GM18508 (cell line): ENCODE measurements around the gene TMEM126B.
"Not testable (repeated sequence)": the region's sequence is repeated elsewhere in the genome, so short reads cannot be mapped to it uniquely, and the experiment has no call there.

Experiments
- ATAC-seq: cut with Tn5 transposase; IDR thresholded peaks from one replicate; pipeline ENCODE4 v1.9.1; 2021; ENCODE audit warnings: moderate number of reproducible peaks; ENCODE audit not compliant: insufficient read depth, unreplicated experiment

The TMEM126B gene

DNA sequence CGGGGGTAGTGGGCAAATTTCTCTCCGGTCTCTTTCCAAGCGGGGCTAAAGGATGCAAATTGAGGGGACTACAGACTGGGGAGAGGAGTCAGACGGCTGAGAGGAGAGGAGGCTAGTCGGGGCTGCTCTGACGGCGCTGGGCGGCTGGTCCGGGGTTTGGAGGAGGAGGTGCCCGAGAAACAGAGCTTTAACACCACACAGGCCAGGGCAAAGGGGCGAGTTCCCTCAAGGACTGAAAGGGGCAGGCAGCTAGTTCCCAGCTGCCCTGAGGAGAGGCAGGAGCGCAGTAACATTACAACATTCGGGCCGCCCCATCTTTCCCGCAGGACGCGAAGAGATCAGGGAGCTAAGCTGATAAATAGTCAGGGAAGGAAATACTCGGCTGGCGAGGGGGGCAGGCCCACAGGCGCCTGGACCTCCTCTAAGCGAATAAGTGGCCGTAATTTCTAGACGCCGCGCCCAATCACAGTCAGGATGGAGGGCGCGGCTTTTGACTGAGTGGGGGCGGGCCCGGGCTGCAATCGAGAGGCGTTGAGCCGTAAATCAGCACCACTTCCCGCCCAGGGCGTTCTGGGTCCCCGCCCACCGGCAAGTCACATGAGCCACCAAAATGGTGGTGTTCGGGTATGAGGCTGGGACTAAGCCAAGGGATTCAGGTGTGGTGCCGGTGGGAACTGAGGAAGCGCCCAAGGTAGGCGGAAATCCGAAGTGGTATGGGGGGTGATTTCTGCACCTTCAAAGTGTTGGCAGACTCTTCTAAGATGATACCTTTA lies at the start of gene TMEM126B:
Gene TMEM126B (plus strand): TSS at position 596 of the 773 bp plus-strand sequence. CDS start 15 bp downstream, at position 611.
- peak; percentile 96 for ATAC-seq

DNA sequence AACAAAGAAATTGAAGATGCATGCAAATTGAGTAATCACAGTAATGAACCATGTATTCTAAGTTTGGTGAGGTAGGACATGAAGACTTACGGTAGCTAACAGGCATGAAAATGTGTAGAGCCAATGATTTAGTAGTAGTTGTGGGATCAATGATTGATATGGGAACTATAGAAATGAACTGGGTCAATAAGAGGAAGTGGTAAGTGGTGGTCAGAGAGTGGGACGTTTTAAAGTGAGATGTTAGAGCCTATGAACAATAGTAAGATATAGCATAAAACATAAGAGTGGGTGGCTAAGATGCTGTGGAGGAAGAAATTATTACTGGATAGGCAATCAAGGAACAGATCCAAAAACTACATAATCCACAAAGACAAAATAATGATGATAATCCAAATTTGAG lies 46.3 kb upstream of the TMEM126B start:
- ATAC-seq, result no peak

DNA sequence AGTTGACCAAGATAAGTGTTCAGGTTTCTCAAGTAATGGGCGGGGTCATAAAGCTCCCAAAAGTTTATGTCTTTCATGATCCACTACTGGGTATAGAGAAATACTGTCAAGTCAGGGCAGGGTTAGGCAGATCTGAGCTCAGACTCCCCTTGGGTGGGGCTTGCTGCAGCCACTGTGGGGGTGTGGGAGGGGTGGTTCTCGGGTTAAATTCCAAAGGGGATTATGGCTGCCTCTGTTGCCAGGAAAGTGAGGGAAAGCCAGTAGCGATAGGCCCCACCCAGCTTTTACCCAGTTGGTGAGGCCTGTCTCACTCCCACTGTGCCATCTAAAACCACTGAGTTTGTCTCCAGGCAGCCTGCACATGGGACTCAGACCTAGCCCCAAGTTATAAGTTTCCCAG lies 39.0 kb upstream of the TMEM126B start:
- no peak for ATAC-seq

DNA sequence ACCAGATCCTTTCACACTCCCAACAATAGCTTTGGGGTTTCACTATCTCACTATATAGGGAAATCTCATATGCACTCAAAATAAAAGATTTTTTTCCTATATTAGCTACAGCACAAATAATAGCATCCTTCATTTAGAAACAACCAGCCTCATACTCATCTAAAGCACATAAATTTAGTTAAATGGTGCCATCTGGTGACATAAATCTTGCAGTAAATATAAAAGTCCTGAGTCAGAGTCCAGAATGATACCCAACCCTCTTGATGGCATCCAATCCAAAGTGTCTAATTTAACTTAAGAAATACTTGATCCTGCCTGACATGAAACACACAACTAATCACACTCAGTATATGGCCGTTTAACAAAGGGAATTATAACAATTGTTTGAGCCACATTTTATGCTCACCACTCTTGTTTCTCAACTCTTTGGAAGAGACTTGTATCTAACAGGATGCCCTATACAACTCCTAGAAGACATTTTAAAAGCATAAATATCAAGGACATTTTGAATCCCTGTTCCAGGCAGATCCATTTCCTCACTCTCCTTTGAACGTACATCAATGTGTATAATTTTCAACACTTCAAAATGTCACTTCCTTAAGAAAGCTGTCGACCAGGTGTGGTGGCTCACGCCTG lies 37.4 kb upstream of the TMEM126B start:
- no peak for ATAC-seq

DNA sequence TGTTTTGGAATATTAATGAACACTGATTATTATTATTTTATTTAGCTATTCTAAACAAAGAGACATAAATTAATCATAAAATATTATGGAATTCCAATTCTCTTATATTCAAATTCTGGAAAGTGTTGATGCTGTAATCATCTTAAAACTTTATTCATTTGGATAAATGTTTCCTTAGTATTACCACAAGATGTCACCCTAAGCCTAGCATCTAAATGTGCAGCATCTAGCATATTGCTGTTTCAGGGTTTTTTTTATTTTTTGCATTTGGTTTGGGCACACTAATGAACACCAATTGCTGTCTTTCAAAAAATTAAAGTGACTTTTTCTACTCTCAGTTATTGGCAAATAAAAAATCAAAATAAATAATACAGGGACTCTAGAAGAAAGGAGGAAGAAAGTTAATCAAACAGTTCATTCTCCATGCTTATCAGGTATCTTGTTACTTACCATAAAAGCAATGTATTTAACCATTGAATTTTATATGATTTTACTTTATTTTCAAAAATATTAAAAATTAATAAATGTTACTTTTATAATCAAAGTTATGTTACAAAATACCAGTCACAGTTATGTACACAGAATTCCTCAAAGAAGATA lies 33.0 kb upstream of the TMEM126B start:
- peak; percentile 56 for ATAC-seq

DNA sequence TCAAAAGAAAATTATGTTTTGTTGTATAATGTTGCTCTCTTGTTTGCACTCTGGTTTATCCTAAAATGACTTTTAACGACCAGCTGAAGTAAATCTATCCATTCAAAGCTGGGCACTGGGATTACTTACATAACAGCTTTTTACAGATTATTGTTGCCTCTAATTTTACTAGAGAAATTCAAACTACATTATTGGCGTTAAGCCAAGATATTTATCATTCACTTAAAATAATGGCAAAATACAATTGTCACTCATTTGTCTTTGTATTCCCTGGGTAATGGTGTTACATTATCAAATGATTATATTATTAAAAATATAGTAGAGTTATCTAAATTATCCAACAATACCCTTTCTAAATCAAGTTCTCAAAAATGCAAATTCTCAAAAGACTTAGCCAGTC lies 31.5 kb upstream of the TMEM126B start:
- no peak for ATAC-seq

DNA sequence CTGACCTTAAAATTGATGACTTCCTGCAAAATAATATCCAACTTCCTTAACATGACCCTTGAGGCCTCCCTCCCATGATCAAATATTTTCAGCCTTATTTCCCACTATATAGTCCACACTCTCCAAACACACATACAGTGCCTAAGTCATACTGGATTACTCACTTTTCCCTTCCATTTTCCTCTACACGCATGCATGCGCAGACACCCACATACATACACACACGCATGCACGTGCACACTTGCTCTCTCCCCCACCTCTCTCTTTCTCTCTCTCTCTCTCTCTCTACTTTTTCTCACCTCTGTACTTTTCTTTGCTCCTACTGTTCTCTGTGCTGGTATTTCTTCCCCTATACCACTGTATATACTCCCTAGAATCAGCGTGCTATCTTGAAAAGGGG lies 29.3 kb upstream of the TMEM126B start:
- ATAC-seq, result no peak

DNA sequence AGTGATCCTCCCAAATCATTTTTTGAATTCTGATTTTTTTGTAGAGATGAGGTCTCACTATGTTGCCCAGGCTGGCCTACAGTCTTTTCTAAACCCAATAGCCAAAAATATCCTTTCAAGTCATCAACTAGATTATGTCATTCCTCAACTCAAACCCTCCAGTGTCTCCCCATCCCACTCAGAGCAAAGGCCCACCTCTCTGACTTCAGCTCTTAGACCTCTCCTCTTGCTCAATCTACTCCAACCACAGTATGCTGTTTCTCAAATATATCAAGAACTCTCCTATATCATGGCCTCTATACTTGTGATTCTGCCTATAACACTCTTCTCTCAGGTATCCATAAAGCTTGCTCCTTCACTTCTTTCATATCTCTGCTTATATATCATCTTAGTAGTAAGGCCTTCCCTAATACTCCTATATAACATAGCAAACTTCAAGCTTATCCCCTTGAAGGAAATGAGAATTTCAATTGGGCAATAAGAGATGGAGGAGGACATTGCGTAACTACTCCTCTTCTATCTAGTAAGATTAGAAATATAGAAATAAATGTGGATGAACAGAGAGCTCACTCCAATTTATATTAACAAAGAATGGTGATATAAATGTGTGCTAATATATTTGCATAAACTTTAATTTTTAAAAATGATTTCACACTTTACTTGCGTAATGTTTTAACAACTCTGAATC lies 25.7 kb upstream of the TMEM126B start:
- ATAC-seq, result no peak

DNA sequence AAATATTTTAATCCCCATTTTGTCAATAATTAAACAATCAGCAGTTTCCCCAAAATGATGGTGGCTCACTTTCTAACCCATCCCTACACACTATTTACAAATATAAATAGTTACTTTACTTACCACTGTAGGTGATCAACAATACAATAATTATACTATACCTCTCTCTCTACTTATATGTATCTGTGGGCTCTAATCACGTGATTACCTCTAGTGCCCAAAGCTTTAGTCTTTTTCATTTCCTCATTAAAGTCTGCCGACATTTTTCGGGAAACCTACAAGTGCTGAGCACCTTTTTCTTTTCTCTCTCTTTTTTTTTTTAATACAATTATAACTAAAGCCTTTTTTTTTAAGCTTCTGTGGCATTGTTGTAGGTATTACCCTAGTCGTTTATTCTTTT lies 25.2 kb upstream of the TMEM126B start:
- ATAC-seq, result no peak

DNA sequence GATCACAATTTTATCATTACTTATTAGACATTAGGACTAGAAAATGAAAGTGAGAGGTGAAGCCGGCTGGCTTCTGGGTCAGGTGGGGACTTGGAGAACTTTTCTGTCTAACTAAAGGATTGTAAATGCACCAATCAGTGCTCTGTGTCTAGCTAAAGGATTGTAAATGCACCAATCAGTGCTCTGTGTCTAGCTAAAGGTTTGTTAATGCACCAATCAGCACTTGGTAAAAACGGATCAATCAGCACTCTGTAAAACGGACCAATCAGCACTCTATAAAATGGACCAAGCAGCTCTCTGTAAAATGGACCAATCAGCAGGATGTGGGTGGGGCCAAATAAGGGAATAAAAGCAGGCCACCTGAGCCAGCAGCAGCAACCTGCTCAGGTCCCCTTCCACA lies 22.2 kb upstream of the TMEM126B start:
- ATAC-seq, result not testable (repeated sequence)

DNA sequence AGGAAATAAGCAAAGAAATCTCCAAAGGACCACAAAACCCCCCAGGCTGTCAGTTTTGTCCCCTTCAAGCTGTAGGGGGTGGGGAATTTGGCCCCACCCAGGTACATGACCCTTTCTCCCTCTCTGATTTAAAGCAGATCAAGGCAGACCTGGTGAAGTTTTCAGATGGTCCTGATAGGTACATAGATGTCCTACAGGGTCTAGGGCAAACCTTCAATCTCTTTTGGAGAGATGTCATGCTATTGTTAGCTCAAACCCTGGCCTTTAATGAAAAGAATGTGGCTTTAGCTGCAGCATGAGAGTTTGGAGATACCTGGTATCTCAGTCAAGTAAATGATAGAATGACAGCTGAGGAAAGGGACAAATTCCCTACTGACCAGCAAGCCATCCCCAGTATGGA lies 19.8 kb upstream of the TMEM126B start:
- ATAC-seq, result not testable (repeated sequence)

DNA sequence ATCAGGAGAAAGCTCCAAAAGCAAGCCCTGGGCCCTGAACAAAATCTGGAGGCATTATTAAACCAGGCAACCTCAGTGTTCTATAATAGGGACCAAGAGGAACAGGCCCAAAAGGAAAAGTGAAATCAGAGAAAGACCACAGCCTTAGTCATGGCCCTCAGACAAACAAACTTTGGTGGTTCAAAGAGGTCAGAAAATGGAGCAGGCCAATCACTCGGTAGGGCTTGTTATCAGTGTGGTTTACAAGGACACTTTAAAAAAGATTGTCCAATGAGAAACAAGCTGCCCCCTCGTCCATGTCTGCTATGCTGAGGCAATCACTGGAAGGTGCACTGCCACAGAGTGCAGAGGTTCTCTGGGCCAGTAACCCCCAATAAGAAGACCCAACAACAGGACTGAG lies 19.1 kb upstream of the TMEM126B start:
- ATAC-seq, result not testable (repeated sequence)

DNA sequence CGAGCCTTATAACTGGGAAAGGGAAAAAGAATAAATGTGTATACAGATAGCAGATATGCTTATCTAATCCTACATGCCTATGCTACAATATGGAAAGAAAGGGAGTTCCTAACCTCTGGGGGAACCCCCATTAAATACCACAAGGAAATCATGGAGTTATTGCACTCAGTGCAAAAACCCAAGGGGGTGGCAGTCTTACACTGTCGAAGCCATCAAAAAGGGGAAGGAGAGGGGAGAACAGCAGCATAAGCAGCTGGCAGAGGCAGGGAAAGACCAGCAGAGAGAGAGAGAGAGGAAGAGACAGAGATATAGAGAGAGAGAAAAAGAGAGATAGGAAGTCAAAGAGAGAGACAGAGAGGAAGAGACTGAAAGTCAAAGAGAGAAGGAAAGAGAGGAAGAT lies 16.8 kb upstream of the TMEM126B start:
- not testable (repeated sequence) for ATAC-seq

DNA sequence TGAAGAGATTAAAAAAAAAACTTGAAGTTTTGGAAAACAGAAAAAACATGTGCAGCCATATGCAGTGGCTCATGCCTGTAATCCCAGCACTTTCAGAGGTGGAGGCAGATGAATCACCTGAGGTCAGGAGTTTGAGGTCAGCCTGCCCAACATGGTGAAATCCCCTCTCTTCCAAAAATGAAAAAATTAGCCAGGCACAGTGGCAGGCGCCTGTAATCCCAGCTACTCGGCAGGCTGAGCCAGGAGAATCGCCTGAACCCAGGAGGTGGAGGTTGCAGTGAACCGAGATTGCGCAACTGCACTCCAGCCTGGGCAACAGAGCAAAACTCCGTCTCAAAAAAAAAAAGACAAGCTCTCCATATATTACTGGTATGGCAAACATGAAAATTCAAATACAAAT lies 8.9 kb upstream of the TMEM126B start:
- ATAC-seq, result no peak

DNA sequence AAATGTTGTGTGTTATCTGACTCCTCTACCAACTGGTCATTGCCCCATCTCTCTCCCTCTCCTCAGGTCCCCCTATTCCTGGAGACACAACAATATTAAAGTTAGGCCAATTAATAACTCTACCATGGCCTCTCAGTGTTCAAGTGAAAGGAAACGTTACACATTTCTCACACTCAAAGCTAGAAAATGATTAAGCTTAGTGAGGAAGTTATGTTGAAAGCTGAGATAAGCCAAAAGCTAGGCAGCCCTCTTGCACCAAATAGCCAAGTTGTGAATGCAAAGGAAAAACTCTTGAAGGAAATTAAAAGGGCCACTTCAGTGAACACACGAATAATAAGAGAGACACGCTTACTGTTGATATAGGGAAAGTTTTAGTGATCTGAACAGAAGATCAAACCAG lies 8.1 kb upstream of the TMEM126B start:
- no peak for ATAC-seq

DNA sequence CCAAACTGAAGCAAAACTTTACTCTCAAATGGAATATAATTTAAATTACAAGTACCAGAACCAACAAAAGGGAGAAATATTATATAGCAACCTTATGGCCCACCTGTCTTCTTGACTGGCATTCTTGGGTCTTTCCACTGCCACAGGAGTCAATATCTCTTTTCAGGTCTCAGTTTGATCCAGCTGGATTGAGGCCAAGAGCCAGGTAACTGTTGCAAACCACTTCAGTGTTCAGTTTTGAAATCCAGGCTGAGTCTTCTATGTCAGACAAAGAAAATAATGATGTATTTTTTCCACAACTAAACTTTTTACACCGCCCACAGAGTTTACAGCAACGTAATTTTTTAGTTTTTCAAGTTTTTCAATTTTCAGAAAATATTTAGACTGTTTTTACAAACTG lies 1.9 kb upstream of the TMEM126B start:
- ATAC-seq, result no peak

DNA sequence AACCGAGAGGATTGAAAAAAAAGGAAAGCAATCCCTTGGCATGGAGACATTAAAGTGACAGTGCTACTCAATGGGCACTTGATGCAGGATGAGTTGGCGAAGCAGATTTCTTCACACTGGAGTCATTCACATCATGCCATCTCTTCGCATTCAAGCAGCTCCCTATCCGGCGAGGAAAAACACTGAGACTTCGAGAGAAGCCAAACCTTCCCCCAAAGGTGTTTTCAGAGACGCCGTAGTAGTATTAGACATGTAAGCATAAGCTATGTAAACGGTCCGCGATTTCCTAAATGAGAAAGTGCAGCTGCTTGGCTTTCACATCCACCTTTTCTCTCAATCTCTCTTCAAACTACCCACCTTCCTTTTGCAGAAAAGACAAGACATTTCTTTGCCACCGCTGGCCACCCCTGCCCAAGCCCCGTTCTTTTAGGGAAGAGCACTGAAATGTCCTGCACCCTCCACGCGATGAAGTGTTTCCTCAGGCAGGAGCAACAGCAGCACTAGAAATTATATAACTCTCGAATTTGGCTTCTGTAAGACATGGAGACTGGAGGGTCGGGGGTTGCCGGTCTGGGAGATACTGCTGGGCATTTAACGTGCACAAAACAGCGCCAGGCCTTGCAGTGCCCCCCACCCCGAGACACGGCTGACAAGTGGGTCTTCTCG lies 928 bp upstream of the TMEM126B start, which contains the start of gene DLG2:
Gene DLG2 (minus strand): TSS at position 13 of the 666 bp plus-strand sequence.
- no peak for ATAC-seq

DNA sequence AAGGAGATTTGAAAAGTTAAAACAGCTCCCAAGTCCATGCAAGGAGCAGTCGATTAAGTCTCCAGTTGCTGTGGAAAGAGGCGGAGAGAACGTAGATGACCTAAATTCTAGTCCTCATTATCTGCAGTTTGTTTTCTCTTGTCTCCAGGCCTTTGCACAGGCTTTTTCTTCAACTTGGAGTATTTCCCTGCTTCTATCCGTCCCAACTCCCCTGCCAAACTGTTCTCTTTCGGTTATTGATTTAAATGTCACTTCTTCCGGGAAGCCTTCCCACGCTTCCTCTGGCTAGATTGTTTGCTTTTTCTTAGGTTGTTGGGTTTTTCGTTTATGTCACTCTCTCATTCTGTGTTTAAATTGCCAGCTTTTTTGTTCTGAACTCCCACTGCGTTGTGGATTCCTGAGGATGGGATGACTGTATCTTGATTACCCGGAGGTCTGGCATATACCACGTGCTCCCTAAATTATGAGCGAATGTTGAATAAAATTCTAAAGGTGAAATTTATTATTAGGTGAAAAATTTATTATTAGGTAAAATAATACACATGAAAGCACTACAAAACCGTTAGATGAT lies 463 bp downstream of the TMEM126B start:
- no peak for ATAC-seq

DNA sequence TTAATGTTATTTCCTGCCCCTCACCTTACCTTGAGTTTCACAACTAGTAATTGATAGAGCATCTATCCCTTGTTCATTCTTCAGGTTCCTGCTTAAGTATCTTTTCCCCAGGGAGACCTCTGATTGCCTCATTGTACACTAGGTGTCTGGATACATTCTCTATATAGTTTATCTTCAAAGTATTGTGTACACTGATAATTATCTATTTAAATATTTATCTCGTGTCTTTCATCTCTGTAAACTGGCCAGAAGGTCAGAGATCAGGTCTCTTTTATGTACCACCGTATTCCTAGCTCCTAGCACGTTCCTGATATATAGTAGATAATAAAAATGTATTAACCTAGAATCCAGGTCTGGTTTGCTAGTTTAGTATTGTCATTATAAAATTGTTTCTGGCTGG lies 6.4 kb downstream of the TMEM126B start:
- no peak for ATAC-seq

DNA sequence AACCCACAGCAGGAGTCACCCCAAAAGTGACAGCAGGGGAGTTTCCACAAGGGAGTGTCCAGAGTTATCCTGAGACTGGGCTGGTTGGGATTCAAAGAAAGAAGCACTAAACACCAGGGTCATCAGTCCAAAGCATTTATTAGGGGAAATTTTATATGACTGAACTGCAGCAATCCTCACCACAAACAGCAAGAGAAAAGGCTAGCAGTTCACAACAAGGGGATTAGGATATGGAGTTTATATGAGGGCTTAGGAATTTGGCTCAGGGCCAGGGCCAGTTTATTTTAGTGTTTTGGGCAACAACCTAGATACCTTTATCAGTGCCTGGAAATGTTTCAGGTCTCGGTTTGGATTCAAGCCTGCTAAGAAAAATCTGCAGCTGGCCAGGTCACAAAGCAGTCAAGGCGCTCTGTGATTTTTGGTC lies 14.8 kb downstream of the TMEM126B start:
- ATAC-seq, result no peak
